ENCODE data around the gene PLXNA4.

The PLXNA4 gene

DNA sequence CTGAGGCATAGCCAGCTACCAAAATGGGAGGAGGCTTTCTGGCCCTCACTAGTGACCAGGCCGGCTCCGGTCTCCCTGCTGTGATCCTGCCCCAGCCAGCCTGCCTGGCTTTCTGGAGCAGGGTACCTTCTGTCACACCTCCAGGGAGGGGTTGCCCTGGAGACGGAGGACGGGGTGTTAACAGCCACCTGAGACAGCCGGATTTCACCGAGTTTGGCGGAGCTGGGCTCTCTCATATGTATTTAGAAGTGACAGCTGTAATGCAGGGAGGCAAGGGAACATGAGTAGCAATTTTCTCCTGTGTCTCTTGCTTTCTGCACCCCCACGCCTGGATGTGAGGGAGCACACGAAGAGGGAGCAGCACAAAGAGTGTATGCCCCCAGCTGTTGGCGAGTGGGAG, 473.3 kb downstream of the PLXNA4 start:
- in situ Hi-C loops (cut with MboI; ENCODE audit: low sequenced_read_pairs): no loop called here
- Histone ChIP-seq H3K36me3 (replicated peaks) (no peaks in the 10 kb centered on the region), H3K27me3 (ENCODE audit: low read depth) (no peaks in the 10 kb centered on the region), H3K9me3 (no peaks in the 10 kb centered on the region), H3K4me3 (no peak overlapping the region), H3K4me1 (no peaks in the 10 kb centered on the region)
- no peak for DNase-seq (ENCODE audit: low spot score in 2 of 2)

DNA sequence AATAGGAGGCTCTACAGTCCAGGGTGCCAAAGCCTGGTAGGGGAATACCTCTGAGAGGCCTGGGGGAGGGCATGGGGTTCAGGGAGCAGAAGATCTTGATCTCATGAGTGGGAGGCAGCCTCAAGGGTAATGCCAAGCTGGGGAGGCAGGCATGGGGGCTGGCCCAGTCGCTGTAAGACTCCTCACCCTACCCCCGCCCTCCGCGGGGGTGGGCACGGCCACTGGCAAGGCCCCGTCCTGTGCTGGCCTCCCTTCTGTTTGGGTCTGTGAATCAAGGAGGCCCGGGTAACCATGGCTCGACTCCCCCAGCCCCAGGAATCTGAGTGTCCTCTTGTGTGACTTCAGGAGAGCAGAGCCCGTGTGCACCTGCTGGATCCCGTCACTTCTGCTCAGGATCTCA, 473.9 kb downstream of the PLXNA4 start:
- H3K4me3 ChIP-seq: no peak overlapping the region
- in situ Hi-C loops (cut with MboI; ENCODE audit: low sequenced_read_pairs): no loop called here
- H3K36me3 ChIP-seq (replicated peaks): no peaks in the 10 kb centered on the region
- no peak for DNase-seq (ENCODE audit: low spot score in 2 of 2)
- no peaks in the 10 kb centered on the region for H3K4me1 ChIP-seq
- no peaks in the 10 kb centered on the region for H3K27me3 ChIP-seq (ENCODE audit: low read depth)
- no peaks in the 10 kb centered on the region for H3K9me3 ChIP-seq

DNA sequence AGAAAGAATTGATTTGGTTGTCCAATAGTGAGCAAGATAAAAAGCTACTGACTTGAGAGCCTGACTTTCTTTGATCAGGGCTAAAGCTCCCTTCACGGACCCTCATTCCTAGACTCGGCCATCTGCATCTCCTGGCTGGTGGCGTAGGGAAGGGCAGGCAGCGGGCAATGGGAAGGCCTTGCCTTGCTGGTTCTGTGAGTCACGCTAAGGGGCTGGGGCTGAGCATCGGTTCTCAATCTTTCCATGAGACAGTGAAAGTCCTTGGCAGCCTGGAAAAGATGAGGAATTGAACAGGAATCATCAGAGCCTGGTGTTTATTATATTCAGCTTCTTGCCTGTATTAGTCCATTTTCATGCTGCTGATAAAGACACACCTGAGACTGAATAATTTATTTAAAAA, 475.3 kb downstream of the PLXNA4 start:
- Histone ChIP-seq H3K36me3 (replicated peaks) (no peaks in the 10 kb centered on the region), H3K27me3 (ENCODE audit: low read depth) (no peaks in the 10 kb centered on the region), H3K4me1 (no peaks in the 10 kb centered on the region), H3K9me3 (no peaks in the 10 kb centered on the region), H3K4me3 (no peak overlapping the region)
- in situ Hi-C loops (cut with MboI; ENCODE audit: low sequenced_read_pairs): no loop called here
- DNase-seq (ENCODE audit: low spot score in 2 of 2): no peak

DNA sequence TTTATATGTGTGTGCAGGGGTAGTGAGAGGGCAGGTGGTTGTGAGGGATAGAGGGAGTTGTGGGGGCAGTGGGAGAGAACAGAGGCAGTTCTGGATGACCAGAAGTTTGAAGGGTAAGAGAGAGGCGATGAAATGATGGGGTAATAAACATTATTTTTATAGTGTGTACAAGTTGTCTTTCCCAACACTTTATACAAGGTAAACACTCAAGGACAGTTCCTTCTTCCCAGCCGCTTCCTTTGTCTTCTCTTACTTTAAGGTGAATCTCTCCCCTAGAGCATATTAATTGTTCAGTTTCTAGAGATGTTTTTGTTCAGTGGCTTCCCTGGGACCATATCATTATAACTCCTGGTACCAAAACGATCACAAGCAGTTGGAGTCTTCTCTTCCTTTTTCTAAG, 475.8 kb downstream of the PLXNA4 start:
- Histone ChIP-seq H3K4me1 (no peaks in the 10 kb centered on the region), H3K36me3 (replicated peaks) (no peaks in the 10 kb centered on the region), H3K4me3 (no peak overlapping the region), H3K9me3 (no peaks in the 10 kb centered on the region), H3K27me3 (ENCODE audit: low read depth) (no peaks in the 10 kb centered on the region)
- in situ Hi-C loops (cut with MboI; ENCODE audit: low sequenced_read_pairs): no loop called here
- DNase-seq (ENCODE audit: low spot score in 2 of 2): no peak

DNA sequence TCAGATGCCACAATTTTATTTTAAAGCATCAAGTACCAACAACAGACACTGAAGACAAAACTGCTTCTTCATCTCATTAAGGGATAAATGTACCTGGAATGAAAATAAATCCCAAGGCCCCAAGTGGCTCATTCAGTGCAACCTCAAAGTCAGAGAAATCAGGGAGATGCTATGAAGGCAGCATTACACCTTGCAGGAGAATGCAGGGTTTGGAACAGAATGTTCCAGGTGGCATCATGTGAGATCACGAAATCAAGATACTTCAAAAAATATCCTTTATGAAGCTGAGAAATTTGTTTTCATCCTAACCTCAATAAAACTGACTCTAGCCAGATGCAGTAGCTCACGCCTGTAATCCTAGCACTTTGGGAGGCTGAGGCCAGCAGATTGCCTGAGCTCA, 477.1 kb downstream of the PLXNA4 start:
- H3K4me3 ChIP-seq: no peak overlapping the region
- H3K36me3 ChIP-seq (replicated peaks): no peaks in the 10 kb centered on the region
- DNase-seq (ENCODE audit: low spot score in 2 of 2): no peak
- no peaks in the 10 kb centered on the region for H3K9me3 ChIP-seq
- H3K27me3 ChIP-seq (ENCODE audit: low read depth): no peaks in the 10 kb centered on the region
- in situ Hi-C loops (cut with MboI; ENCODE audit: low sequenced_read_pairs): no loop called here
- H3K4me1 ChIP-seq: no peaks in the 10 kb centered on the region

DNA sequence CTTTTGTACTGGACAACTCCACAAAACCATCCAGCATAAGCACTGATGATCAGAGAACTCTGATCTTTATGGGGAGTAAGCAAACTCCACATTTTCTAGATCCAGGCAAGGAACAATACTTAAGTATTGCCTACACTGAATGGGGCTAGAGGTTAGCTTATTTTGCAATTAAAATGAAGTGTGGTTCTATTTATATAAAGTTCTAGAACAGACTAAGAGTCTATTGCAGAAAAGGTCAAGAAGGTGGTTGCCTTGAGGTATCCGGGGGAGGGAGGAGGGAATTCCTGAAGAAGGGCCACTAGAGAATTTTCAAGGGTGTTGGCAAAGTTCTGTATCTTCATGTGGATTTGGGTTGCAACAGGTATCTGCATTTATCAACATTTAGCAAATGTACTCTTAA, 477.9 kb downstream of the PLXNA4 start:
- no peaks in the 10 kb centered on the region for H3K36me3 ChIP-seq (replicated peaks)
- H3K4me1 ChIP-seq: no peaks in the 10 kb centered on the region
- no peaks in the 10 kb centered on the region for H3K27me3 ChIP-seq (ENCODE audit: low read depth)
- DNase-seq (ENCODE audit: low spot score in 2 of 2): no peak
- no peaks in the 10 kb centered on the region for H3K9me3 ChIP-seq
- in situ Hi-C loops (cut with MboI; ENCODE audit: low sequenced_read_pairs): no loop called here
- no peak overlapping the region for H3K4me3 ChIP-seq

DNA sequence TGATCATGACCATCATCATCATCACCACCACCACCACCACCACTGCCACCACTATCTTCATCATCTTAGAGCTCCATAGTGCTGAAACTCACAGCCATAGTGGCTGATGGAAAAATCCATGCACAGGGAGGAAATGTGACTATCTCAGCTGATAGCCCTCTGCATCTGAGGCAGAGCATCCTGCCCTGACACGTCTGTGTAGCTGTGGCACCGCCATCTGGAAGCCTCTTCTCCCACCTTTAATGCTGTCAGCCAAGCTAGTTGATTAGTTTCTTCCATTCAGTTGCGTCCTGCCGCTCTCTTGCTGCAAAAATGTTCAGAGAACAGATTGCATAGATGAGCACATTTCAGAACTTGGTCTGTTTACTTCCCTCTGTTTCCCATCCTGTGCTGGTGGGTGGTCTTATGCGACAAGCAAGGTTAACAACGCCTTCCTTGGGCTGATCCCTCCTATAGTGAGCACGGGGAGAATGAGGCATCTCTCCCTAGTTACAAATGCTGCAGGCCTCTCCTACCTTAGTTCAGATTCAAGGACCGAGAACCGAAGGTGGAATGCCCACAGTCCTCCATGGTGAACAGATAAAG, 478.6 kb downstream of the PLXNA4 start:
- DNase-seq (ENCODE audit: low spot score in 2 of 2): no peak
- H3K9me3 ChIP-seq: no peaks in the 10 kb centered on the region
- no peaks in the 10 kb centered on the region for H3K36me3 ChIP-seq (replicated peaks)
- H3K27me3 ChIP-seq (ENCODE audit: low read depth): no peaks in the 10 kb centered on the region
- H3K4me3 ChIP-seq: no peak overlapping the region
- in situ Hi-C loops (cut with MboI; ENCODE audit: low sequenced_read_pairs): no loop called here
- H3K4me1 ChIP-seq: no peaks in the 10 kb centered on the region

DNA sequence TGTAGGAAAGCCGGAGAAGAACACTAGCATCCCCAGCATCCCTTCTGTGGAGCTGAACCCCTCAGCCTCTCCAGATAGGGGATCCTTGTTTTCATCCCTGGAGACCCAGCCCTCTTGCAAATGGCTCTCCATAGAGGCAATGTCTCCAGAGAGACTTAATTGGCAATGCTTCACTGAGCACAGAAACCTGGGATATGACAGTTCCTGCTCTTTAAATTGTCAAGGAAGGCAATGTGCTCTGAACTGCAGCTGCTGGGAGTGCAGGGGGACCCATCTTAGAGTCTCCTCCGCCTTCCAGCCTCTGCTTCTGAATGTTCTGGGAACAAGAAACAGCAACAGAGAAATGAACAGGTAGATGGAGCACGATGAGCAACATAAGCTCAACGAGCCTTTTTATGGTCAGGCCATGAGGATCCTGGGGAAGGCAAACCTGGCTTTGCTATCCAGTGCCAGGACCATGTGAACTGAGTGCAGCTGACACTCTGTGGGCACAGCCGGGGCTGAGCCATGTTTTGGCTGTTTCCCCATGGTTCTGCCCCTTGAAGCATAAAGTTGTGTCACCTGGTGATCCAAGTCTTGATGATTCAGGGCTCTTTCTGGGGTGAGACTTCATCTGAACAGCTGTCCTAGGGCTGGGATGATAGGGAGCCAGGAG, 481.0 kb downstream of the PLXNA4 start:
- Histone ChIP-seq H3K36me3 (replicated peaks) (no peaks in the 10 kb centered on the region), H3K4me3 (no peak overlapping the region), H3K4me1 (no peaks in the 10 kb centered on the region), H3K27me3 (ENCODE audit: low read depth) (no peaks in the 10 kb centered on the region), H3K9me3 (no peaks in the 10 kb centered on the region)
- DNase-seq (ENCODE audit: low spot score in 2 of 2): no peak
- in situ Hi-C loops (cut with MboI; ENCODE audit: low sequenced_read_pairs): no loop called here

DNA sequence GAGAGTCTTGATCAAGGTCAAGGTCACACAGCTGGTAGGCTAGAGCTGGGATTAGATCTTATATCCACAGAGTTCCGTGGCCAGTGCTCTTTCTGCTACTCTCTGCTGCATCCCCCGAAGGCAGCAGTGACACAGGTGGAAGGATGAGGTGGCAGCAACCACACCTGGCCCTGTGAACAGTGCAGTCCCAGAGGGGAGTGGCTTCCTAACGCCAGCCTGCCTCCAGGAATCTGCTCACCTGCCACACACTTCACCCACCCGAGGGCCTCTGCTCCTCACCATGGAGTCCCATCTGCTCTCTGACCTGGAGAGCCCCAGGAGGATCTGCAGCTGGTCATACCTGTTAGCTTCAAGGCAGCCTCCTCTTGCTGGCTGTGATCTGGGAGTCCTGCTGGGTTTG, 484.2 kb downstream of the PLXNA4 start:
- H3K9me3 ChIP-seq: no peaks in the 10 kb centered on the region
- no peaks in the 10 kb centered on the region for H3K27me3 ChIP-seq (ENCODE audit: low read depth)
- in situ Hi-C loops (cut with MboI; ENCODE audit: low sequenced_read_pairs): no loop called here
- H3K4me1 ChIP-seq: no peaks in the 10 kb centered on the region
- H3K36me3 ChIP-seq (replicated peaks): no peaks in the 10 kb centered on the region
- no peak overlapping the region for H3K4me3 ChIP-seq
- no peak for DNase-seq (ENCODE audit: low spot score in 2 of 2)

DNA sequence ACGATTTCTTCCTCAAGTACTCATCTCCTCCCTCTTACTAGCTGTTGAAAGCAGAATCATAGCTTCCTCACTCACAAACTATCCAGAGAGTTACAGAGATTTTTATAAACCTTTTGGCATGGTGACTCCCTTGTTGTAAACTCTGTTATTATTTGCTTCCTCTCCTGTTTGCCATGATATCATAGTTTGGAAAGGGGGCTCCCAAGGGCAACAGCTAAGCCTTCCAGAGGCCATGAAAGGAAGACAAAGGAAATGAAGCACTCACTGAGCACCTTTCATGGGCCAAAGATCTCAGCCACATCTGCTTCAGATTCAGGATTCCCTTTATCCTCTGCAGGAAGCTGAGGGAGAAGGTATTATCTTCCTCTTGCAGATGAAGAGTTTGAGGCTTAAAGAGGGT, 484.6 kb downstream of the PLXNA4 start:
- Histone ChIP-seq H3K9me3 (no peaks in the 10 kb centered on the region), H3K4me3 (no peak overlapping the region), H3K36me3 (replicated peaks) (no peaks in the 10 kb centered on the region), H3K4me1 (no peaks in the 10 kb centered on the region), H3K27me3 (ENCODE audit: low read depth) (no peaks in the 10 kb centered on the region)
- DNase-seq (ENCODE audit: low spot score in 2 of 2): no peak
- in situ Hi-C loops (cut with MboI; ENCODE audit: low sequenced_read_pairs): no loop called here

DNA sequence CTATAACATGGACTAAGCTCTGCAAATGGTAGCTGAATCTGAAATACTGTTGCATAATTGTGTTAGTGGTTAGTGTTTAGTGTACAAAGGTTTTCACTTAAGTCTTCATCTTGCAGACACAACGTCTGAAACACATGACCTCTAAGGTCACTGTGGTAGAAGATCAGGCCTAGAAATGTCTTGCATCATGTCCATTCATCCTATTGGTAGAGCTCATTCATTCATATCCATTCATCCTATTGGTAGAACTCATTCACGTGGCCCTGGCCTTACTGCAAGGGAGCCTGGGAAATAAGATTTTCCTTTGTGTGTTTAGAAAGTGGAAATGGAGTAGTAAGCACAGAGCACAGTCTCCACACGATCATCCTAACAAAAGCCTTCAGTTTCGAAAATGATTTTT, 485.8 kb downstream of the PLXNA4 start:
- H3K9me3 ChIP-seq: no peaks in the 10 kb centered on the region
- in situ Hi-C loops (cut with MboI; ENCODE audit: low sequenced_read_pairs): no loop called here
- no peaks in the 10 kb centered on the region for H3K27me3 ChIP-seq (ENCODE audit: low read depth)
- no peaks in the 10 kb centered on the region for H3K4me1 ChIP-seq
- DNase-seq (ENCODE audit: low spot score in 2 of 2): no peak
- no peaks in the 10 kb centered on the region for H3K36me3 ChIP-seq (replicated peaks)
- no peak overlapping the region for H3K4me3 ChIP-seq

DNA sequence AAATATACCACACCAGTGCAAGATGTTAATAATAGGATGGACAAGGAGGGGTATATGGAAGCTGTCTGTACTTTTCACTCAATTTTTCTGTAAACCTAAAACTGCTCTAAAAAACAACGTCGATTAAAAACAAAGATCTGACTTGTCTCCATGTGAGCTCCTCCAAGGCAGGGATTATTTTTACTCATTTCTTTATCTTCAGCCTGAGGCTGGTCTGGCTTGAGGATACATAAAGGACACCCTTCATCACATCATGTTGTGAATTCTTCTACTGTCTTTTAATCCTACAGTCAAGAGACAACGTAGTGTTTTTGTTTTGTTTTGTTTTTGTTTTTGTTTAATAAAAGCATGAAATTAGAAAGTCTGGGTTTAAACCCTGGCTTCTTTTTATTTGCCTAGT, 486.9 kb downstream of the PLXNA4 start:
- no peak for DNase-seq (ENCODE audit: low spot score in 2 of 2)

DNA sequence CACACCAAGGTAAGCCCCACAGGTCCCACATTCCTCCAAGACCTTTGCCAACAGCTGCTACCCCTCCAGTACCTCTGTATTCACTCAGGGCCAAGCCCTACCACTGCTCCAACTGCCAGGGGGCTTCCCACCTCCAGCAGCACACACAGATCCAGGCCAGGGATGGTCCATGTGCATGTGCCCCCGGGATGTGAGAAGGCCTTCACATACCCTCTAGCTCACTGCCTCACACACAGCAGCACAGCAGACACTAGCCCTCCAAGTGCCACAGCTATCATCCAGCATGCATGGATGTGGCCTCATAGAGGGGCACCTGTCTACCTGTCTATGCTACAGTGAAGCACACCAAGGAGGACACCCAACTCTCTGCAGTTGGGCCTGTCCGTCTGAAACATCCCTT, 488.8 kb downstream of the PLXNA4 start:
- in situ Hi-C loops (cut with MboI; ENCODE audit: low sequenced_read_pairs): no loop called here
- Histone ChIP-seq H3K4me3 (no peak overlapping the region), H3K36me3 (replicated peaks) (no peaks in the 10 kb centered on the region), H3K9me3 (no peaks in the 10 kb centered on the region), H3K4me1 (no peaks in the 10 kb centered on the region), H3K27me3 (ENCODE audit: low read depth) (no peaks in the 10 kb centered on the region)
- DNase-seq (ENCODE audit: low spot score in 2 of 2): no peak

More for the DNA sequence above, 486.9 kb downstream of the PLXNA4 start:
- H3K27me3 ChIP-seq (ENCODE audit: low read depth): no peaks in the 10 kb centered on the region
- no peak overlapping the region for H3K4me3 ChIP-seq
- in situ Hi-C loops (cut with MboI; ENCODE audit: low sequenced_read_pairs): no loop called here
- H3K4me1 ChIP-seq: no peaks in the 10 kb centered on the region
- no peaks in the 10 kb centered on the region for H3K9me3 ChIP-seq
- no peaks in the 10 kb centered on the region for H3K36me3 ChIP-seq (replicated peaks)

DNA sequence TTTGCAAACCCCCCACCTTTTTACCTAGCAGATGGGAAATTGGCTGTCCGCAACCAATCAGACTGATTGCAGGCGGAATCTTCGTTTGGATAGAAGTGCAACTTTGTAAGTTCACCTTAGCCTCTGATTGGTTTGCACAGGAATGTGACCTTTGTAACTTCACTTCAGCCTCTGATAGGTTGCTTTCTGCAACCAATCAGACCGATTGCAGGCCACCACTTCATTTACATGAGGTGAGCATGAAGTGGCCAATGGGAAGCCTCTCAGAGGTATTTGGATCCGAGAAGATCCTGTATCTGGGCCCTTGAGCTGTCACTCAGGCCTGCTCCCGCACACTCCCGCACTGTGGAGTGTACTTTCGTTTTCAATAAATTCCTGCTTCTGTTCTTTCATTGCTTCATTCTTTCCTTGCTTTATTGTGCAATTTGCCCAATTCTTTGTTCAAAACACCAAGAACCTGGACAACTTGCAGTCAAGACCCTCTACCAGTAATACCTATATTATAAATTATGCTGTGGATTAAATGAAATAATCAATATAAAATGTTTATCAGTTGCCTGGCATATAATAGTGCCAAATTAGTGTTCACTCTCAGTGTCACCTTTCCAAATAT, 491.4 kb downstream of the PLXNA4 start:
- no peaks in the 10 kb centered on the region for H3K9me3 ChIP-seq

More for the DNA sequence above, 491.4 kb downstream of the PLXNA4 start:
- no peaks in the 10 kb centered on the region for H3K27me3 ChIP-seq (ENCODE audit: low read depth)
- no peaks in the 10 kb centered on the region for H3K4me1 ChIP-seq
- no peaks in the 10 kb centered on the region for H3K36me3 ChIP-seq (replicated peaks)
- no peak overlapping the region for H3K4me3 ChIP-seq
- no peak for DNase-seq (ENCODE audit: low spot score in 2 of 2)
- in situ Hi-C loops (cut with MboI; ENCODE audit: low sequenced_read_pairs): no loop called here
